Stomach (tissue), 9 donors: ENCODE measurements around the gene CGAS. TPM values are rescaled to one million over a fixed set of nuclear protein-coding genes. Genes with fewer than 3 reads are reported as not detected.
"Not testable (repeated sequence)": the region's sequence is repeated elsewhere in the genome, so short reads cannot be mapped to it uniquely, and the experiment has no call there.

Experiments
- DNase-seq, 2 donors: peaks; one replicate each; pipeline versions ENCODE4 v3.0.0 to v3.0.0-alpha.2; 2013 to 2019
- H3K27ac ChIP-seq, 5 donors: fragments of 200-600 bp in 4 of 5; sonication (generic) in 4 of 5; one replicate each; pipeline ENCODE4 v1.5.1; 2013 to 2019; ENCODE audit warnings: mild to moderate bottlenecking in 1 of 5, moderate library complexity in 1 of 5
- H3K27me3 ChIP-seq, 3 donors: fragments of 200-600 bp; sonication (generic); one replicate each; pipeline ENCODE4 v1.5.1; 2017 to 2019; ENCODE audit warnings: mixed run types in 1 of 3
- H3K36me3 ChIP-seq, 4 donors: fragments of 200-600 bp; sonication (generic); 1 replicate in 3 of 4; 2 replicates in 1 of 4; pipeline ENCODE4 v1.5.1; 2016 to 2019
- H3K4me1 ChIP-seq, 4 donors: fragments of 200-600 bp; sonication (generic); one replicate each; pipeline ENCODE4 v1.5.1; 2016 to 2019
- H3K4me3 ChIP-seq, 4 donors: fragments of 200-600 bp; sonication (generic) in 3 of 4; one replicate each; pipeline ENCODE4 v1.5.1; 2016 to 2019; ENCODE audit warnings: mild to moderate bottlenecking in 1 of 4
- H3K9me3 ChIP-seq, 4 donors: fragments of 200-600 bp; sonication (generic); one replicate each; pipeline ENCODE4 v1.5.1; 2016 to 2019
- CTCF ChIP-seq, 7 experiments: fragments of 450-650 bp in 4 of 7; fragments of 200-600 bp in 3 of 7; sonication (generic) in 3 of 7; IDR thresholded peaks; one replicate each; pipeline ENCODE4 v1.5.1; 2016 to 2019; ENCODE audit warnings: antibody characterized with exemption in 7 of 7, control low read depth in 2 of 7, mild to moderate bottlenecking in 1 of 7
- EP300 ChIP-seq: sonication (generic); formaldehyde crosslinking; IDR thresholded peaks from one replicate; pipeline ENCODE4 v1.6.1; 2017; ENCODE audit warnings: antibody characterized with exemption
- POLR2A ChIP-seq, 4 donors: fragments of 450-650 bp; IDR thresholded peaks; one replicate each; pipeline ENCODE4 v1.6.1; 2016; ENCODE audit warnings: antibody characterized with exemption in 4 of 4, control low read depth in 2 of 4, mild to moderate bottlenecking in 1 of 4, moderate library complexity in 1 of 4
- POLR2AphosphoS5 ChIP-seq, 3 donors: sonication (generic); formaldehyde crosslinking; IDR thresholded peaks; one replicate each; pipeline ENCODE4 v1.6.1; 2016; ENCODE audit warnings: antibody characterized with exemption in 3 of 3
- WGBS, 5 donors: extraction: QIAGEN DNeasy Blood & Tissue Kit in 3 of 5; methylation state at CpG; one replicate each; pipeline versions ENCODE4 v1.1.5 to v1.1.7; 2013 to 2018; 5-methylcytosine and 5-hydroxymethylcytosine counted together
- intact Hi-C: fragments of 100-400 bp; cut with DNase I; formaldehyde crosslinking; loops from one replicate; pipeline ENCODE4 v1.15.1; 2023; ENCODE audit warnings: low total_unique reads
- polyA plus RNA-seq, 3 donors: library from polyadenylated mRNA; stranded (reverse); fragments of 200-250 nt; gene quantifications; one replicate each; pipeline ENCODE4 v1.2.3, GENCODE V29; 2013
- total RNA-seq, 5 donors: library from RNA; depleted of rRNA; stranded (reverse); fragments of >200 nt; gene quantifications; one replicate each; pipeline versions ENCODE4 v1.1.0 to v1.2.3, GENCODE V29; 2014 to 2016
- donor health status: healthy with polysubstance abuse.
- donor health status: Bipolar disorder and iron deficiency.
- donor health status: healthy.

The CGAS gene
- total and polyA plus RNA-seq, 8 donors: 1.7 to 8.1 (median 3.5) TPM; not detected in 1

GRCh38 chr6:73394577-73395354 is 57.3 kb downstream of the CGAS start, which contains the start of gene DDX43:
Gene DDX43 (plus strand): TSS chr6:73394828. CDS start chr6:73394906, 78 bp downstream.
- peak in 1 of 2 donors; percentile 36 for DNase-seq
- Histone ChIP-seq H3K9me3 (no peaks in the 10 kb centered on the region), H3K4me1 (no peaks in the 10 kb centered on the region), H3K4me3 (peak within 1 kb of the TSS in 3 of 4 donors; percentile 28 to 32 (median 28)), H3K36me3 (no peaks in the 10 kb centered on the region), H3K27me3 (no peaks in the 10 kb centered on the region), H3K27ac (peak within 1 kb of the TSS in 4 of 5 donors; percentile 58 to 77 (median 66))
- TF ChIP-seq POLR2AphosphoS5 (IDR thresholded peaks at IDR 0.05) (no peak), CTCF (IDR thresholded peaks at IDR 0.05) (no peak), EP300 (no peak)
- intact Hi-C loops: no loop called here
- WGBS, 5 donors: 66 to 82% (median 72%) methylated on average over 37 to 54 of the region's 54 CpGs

GRCh38 chr6:73393278-73393677 is 58.8 kb downstream of the CGAS start:
- H3K27ac ChIP-seq: no peak overlapping the region
- no peak for TF ChIP-seq CTCF (IDR thresholded peaks at IDR 0.05)
- no peak for TF ChIP-seq POLR2A (IDR thresholded peaks at IDR 0.05)
- TF ChIP-seq EP300: no peak
- TF ChIP-seq POLR2AphosphoS5 (IDR thresholded peaks at IDR 0.05): no peak
- 87 to 95% (median 94%) methylated on average over 3 of the region's 3 CpGs for WGBS, 5 donors
- intact Hi-C loops: no loop called here
- H3K27me3 ChIP-seq: no peaks in the 10 kb centered on the region
- peaks cover 0 to 13% (median 5%) of the 10 kb centered on the region in 4 donors for H3K4me1 ChIP-seq
- no peaks in the 10 kb centered on the region for H3K9me3 ChIP-seq
- no peaks in the 10 kb centered on the region for H3K36me3 ChIP-seq
- no peak for DNase-seq
- H3K4me3 ChIP-seq: no peak overlapping the region

- H3K4me3 ChIP-seq, H3K9me3 ChIP-seq, H3K36me3 ChIP-seq, DNase-seq, H3K27me3 ChIP-seq, H3K27ac ChIP-seq, intact Hi-C loops: not testable (repeated sequence)
- WGBS, 5 donors: 54 to 72% (median 62%) methylated on average over 4 of the region's 4 CpGs
- peaks cover 0 to 13% (median 5%) of the 10 kb centered on the region in 4 donors for H3K4me1 ChIP-seq
These were observed 59.9 kb downstream of the CGAS start for GRCh38 chr6:73392188-73392587.

- Histone ChIP-seq H3K4me3 (no peak overlapping the region), H3K9me3 (no peaks in the 10 kb centered on the region), H3K27me3 (no peaks in the 10 kb centered on the region), H3K4me1 (peaks cover 0 to 13% (median 5%) of the 10 kb centered on the region in 4 donors), H3K27ac (no peak overlapping the region), H3K36me3 (no peaks in the 10 kb centered on the region)
- intact Hi-C loops: no loop called here
- no peak for DNase-seq
- TF ChIP-seq POLR2AphosphoS5 (IDR thresholded peaks at IDR 0.05) (no peak), POLR2A (IDR thresholded peaks at IDR 0.05) (no peak), EP300 (no peak), CTCF (IDR thresholded peaks at IDR 0.05) (no peak)
- 78 to 89% (median 87%) methylated on average over 2 of the region's 2 CpGs for WGBS, 5 donors
These were observed 60.4 kb downstream of the CGAS start for GRCh38 chr6:73391675-73392074.

- Histone ChIP-seq H3K27me3 (no peaks in the 10 kb centered on the region), H3K27ac (no peak overlapping the region), H3K36me3 (no peaks in the 10 kb centered on the region), H3K4me1 (peaks cover 0 to 13% (median 5%) of the 10 kb centered on the region in 4 donors), H3K4me3 (no peak overlapping the region), H3K9me3 (no peaks in the 10 kb centered on the region)
- WGBS, 5 donors: 83 to 87% (median 86%) methylated on average over 10 of the region's 10 CpGs
- DNase-seq: no peak
- intact Hi-C loops: no loop called here
- TF ChIP-seq POLR2A (IDR thresholded peaks at IDR 0.05) (no peak), EP300 (no peak), POLR2AphosphoS5 (IDR thresholded peaks at IDR 0.05) (no peak), CTCF (IDR thresholded peaks at IDR 0.05) (no peak)
These were observed 62.2 kb downstream of the CGAS start for GRCh38 chr6:73389854-73390253.
